ENCODE measurements around the gene ACTR3C. TPM values are rescaled to one million over a fixed set of nuclear protein-coding genes. Genes with fewer than 3 reads are reported as not detected.

Gene ACTR3C
- total and polyA plus RNA-seq, 10 of the 15 experiments (the other 5 are each of a cell fraction or from before 2014, with no cell fraction given), result 2.0 to 10.2 (median 6.3) TPM

GRCh38 chr7:150346922-150347321, 23.6 kb upstream of the ACTR3C start:
- H2AFZ ChIP-seq (ENCODE audit: control insufficient read depth, low read depth, low read length), result no peak overlapping the region
- WGBS (ENCODE audit: insufficient coverage, insufficient replicate concordance, low lambda C conversion rate, missing lambda C conversion rate), result 68% methylated on average over 4 of the region's 5 CpGs
- POLR2A ChIA-PET, result interaction anchor here (0.8 kb wide), 1 partner anchor 59 kb away, joined by 3 read pairs; a partner anchor contains a TSS
- no peaks in the 10 kb centered on the region for H3K36me3 ChIP-seq (ENCODE audit: control insufficient read depth in 2 of 2, insufficient read depth in 2 of 2, low read length in 1 of 2)
- H3K4me2 ChIP-seq (ENCODE audit: control insufficient read depth, insufficient read depth), result no peak overlapping the region
- H3K27ac ChIP-seq (ENCODE audit: control insufficient read depth, insufficient read depth), result no peak overlapping the region
- FAIRE-seq, result no peak
- H3K4me1 ChIP-seq (ENCODE audit: control insufficient read depth, insufficient read depth, low read length), result no peaks in the 10 kb centered on the region
- RAD21 ChIA-PET (ENCODE audit: unreplicated experiment), result no interaction called here
- CTCF ChIA-PET, result interaction anchor here (0.6 to 1.0 kb wide), 2 partner anchors 120 to 552 kb away, joined by 3 read pairs; no protein-coding TSS in a partner anchor
- peaks cover 5% of the 10 kb centered on the region; the same call in 2 of the 3 replicates for H3K9me3 ChIP-seq (replicated peaks; ENCODE audit: control insufficient read depth, insufficient read depth, low read length)
- H3K9ac ChIP-seq (ENCODE audit: control insufficient read depth, insufficient read depth, low read length), result no peak overlapping the region
- intact Hi-C loops (cut with micrococcal nuclease; ENCODE audit: unreplicated experiment) (no loop called here), in situ Hi-C loops (cut with MboI) (no loop called here)
- BruUV-seq (replicated peaks), result no TSS peak
- H4K20me1 ChIP-seq (ENCODE audit: control insufficient read depth, insufficient read depth), result no peaks in the 10 kb centered on the region
- no peak for TF ChIP-seq BACH1 (IDR thresholded peaks at IDR 0.05; ENCODE audit: borderline replicate concordance)
- no peak for TF ChIP-seq CBFB (IDR thresholded peaks at IDR 0.05; ENCODE audit: low read depth)
- TF ChIP-seq NR2C1 (IDR thresholded peaks at IDR 0.05), result no peak
- TF ChIP-seq PRDM15 (CRISPR knock-in tag; IDR thresholded peaks at IDR 0.05), result no peak
- TF ChIP-seq ZNF217 (IDR thresholded peaks at IDR 0.05), result no peak
- TF ChIP-seq, protein P1, sequence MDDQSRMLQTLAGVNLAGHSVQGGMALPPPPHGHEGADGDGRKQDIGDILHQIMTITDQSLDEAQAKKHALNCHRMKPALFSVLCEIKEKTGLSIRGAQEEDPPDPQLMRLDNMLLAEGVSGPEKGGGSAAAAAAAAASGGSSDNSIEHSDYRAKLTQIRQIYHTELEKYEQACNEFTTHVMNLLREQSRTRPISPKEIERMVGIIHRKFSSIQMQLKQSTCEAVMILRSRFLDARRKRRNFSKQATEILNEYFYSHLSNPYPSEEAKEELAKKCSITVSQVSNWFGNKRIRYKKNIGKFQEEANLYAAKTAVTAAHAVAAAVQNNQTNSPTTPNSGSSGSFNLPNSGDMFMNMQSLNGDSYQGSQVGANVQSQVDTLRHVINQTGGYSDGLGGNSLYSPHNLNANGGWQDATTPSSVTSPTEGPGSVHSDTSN (IDR thresholded peaks at IDR 0.05; ENCODE audit: insufficient replicate concordance, low read depth, low read length), result no peak
- no peak for TF ChIP-seq SUPT20H (IDR thresholded peaks at IDR 0.05; ENCODE audit: borderline replicate concordance, control insufficient read depth, low read depth, low read length)
- TF ChIP-seq NBN (IDR thresholded peaks at IDR 0.05), result no peak
- no peak for TF ChIP-seq PML (IDR thresholded peaks at IDR 0.05; ENCODE audit: low read length)
- TF ChIP-seq NFYB (IDR thresholded peaks at IDR 0.05; ENCODE audit: insufficient read depth, low read depth, low read length), result no peak
- TF ChIP-seq, protein P2, sequence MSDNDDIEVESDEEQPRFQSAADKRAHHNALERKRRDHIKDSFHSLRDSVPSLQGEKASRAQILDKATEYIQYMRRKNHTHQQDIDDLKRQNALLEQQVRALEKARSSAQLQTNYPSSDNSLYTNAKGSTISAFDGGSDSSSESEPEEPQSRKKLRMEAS (IDR thresholded peaks at IDR 0.05; ENCODE audit: low read depth, low read length), result no peak
- no peak for TF ChIP-seq SPI1 (IDR thresholded peaks at IDR 0.05; ENCODE audit: borderline replicate concordance, insufficient read depth, low read depth, low read length)
- no peak for TF ChIP-seq ESRRA (IDR thresholded peaks at IDR 0.05; ENCODE audit: low read length)
- no peak for ATAC-seq
- no peak for DNase-seq (ENCODE audit: low read depth, low spot score)
- no peak overlapping the region for H3K4me3 ChIP-seq
- SMC1A ChIA-PET (ENCODE audit: uncharacterized antibody, unreplicated experiment), result interaction anchor here (0.8 kb wide), 1 partner anchor 73 kb away, joined by 4 read pairs; no protein-coding TSS in a partner anchor
- H3K27me3 ChIP-seq (replicated peaks in 1 of 2; ENCODE audit: control insufficient read depth in 2 of 2, insufficient read depth in 2 of 2, low read length in 1 of 2), result peaks cover 0 to 2% of the 10 kb centered on the region in 2 experiments; a peak in 3 of 4 replicates
- no peaks in the 10 kb centered on the region for H3K79me2 ChIP-seq (ENCODE audit: control insufficient read depth, insufficient read depth, low read length)
